ENCODE data around the gene TLN1.
A peak's percentile ranks its signal among the peaks of the same experiment; 100 is the strongest.

TLN1 gene

GRCh38 chr9:35714579-35715252 is 17.3 kb downstream of the TLN1 start:
- no peak for DNase-seq (ENCODE audit: low spot score)
- CTCF ChIA-PET, result interaction anchor here (0.5 to 1.4 kb wide), 3 partner anchors 18 to 1017 kb away, joined by 3 to 6 read pairs (median 3); no protein-coding TSS in a partner anchor
- no peak for TF ChIP-seq CTCF (conservative IDR thresholded peaks at IDR 0.05; ENCODE audit: low read depth)
- H3K27ac ChIP-seq, result peak overlapping the region; percentile 4; the same call in 1 of the 2 replicates
- POLR2A ChIA-PET (ENCODE audit: low non-redundant PET), result no interaction called here

GRCh38 chr9:35714123-35714522 is 17.9 kb downstream of the TLN1 start:
- DNase-seq (ENCODE audit: low spot score), result no peak
- POLR2A ChIA-PET (ENCODE audit: low non-redundant PET), result no interaction called here
- TF ChIP-seq CTCF (conservative IDR thresholded peaks at IDR 0.05; ENCODE audit: low read depth), result no peak
- peak overlapping the region; percentile 4; the same call in 1 of the 2 replicates for H3K27ac ChIP-seq
- CTCF ChIA-PET, result interaction anchor here (0.5 to 1.4 kb wide), 2 partner anchors 18 to 1018 kb away, joined by 3 to 6 read pairs; no protein-coding TSS in a partner anchor

- CTCF ChIA-PET, result interaction anchor here (1.4 kb wide), 1 partner anchor 17 kb away, joined by 6 read pairs; no protein-coding TSS in a partner anchor
- H3K27ac ChIP-seq, result no peak overlapping the region
- no peak for TF ChIP-seq CTCF (conservative IDR thresholded peaks at IDR 0.05; ENCODE audit: low read depth)
- DNase-seq (ENCODE audit: low spot score), result no peak
- POLR2A ChIA-PET (ENCODE audit: low non-redundant PET), result no interaction called here
Measured at GRCh38 chr9:35713578-35713977, 18.4 kb downstream of the TLN1 start.

GRCh38 chr9:35712762-35713400 is 19.1 kb downstream of the TLN1 start:
- ChIA-PET POLR2A (ENCODE audit: low non-redundant PET) (no interaction called here), CTCF (no interaction called here)
- DNase-seq (ENCODE audit: low spot score), result no peak
- no peak for TF ChIP-seq CTCF (conservative IDR thresholded peaks at IDR 0.05; ENCODE audit: low read depth)
- no peak overlapping the region for H3K27ac ChIP-seq

- ChIA-PET POLR2A (ENCODE audit: low non-redundant PET) (no interaction called here), CTCF (interaction anchor here (1.5 to 1.6 kb wide), 2 partner anchors 15 to 54 kb away, joined by 7 to 11 read pairs; partner anchors contain the start of genes CCDC107 and RMRP)
- TF ChIP-seq CTCF (conservative IDR thresholded peaks at IDR 0.05; ENCODE audit: low read depth), result no peak
- no peak for DNase-seq (ENCODE audit: low spot score)
- H3K27ac ChIP-seq, result peak overlapping the region; percentile 24
Measured at GRCh38 chr9:35711501-35712428, 20.2 kb downstream of the TLN1 start.

Measured in RWPE1 (cell line).